Body of pancreas (tissue), 4 donors: Measurements from ENCODE around the gene SMIM5.

Experiments used
- POLR2A ChIP-seq, 3 donors: fragments of 450-650 bp; IDR thresholded peaks; one replicate each; pipeline ENCODE4 v1.6.1; 2016; ENCODE audit warnings: antibody characterized with exemption in 3 of 3, mild to moderate bottlenecking in 2 of 3
- TF ChIP-seq, protein P1 (sequence below), 7 experiments: fragments of 450-650 bp in 4 of 7; fragments of 200-600 bp in 3 of 7; sonication (generic) in 3 of 7; IDR thresholded peaks; one replicate each; pipeline ENCODE4 v1.5.1; 2016 to 2019; ENCODE audit warnings: antibody characterized with exemption in 7 of 7

DNA sequence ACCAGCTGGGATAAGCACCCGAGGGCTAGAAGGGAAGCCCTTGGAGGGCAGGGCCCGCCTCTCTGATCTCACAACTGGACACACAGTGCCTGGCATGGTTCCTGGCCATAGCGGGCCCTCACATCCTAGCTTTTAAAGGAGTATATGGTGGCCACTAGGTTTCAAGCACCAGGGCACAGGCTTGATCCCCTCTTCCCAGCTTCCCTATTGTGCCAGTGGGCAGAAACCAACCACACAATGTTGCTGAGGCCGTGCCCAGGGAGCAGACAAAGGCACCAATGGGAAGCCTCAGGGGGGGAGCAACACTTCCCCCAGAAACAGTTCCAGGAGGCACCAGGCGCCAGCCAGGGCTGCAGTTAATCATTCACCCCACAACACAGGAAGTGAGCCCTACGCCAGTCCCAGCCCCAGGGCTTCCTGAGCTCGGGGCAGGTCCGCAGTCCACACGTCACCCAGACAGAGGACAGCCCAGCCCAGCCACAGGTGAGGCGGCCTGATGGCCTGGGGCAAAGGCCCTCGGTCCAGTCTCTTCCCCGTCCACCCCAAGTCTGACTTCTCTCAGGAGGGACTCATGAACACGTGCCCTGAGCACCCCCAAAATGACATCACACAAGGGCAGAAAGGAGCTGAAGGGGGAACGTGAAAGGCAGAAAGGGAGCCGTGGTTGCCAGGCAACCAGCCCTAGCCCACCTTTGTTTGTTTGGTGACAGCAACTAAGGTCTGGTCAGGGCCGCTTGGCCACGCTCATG, 12.8 kb downstream of the SMIM5 start:
- TF ChIP-seq POLR2A (IDR thresholded peaks at IDR 0.05): peak; percentile 76 to 92 (median 91)
- TF ChIP-seq, protein P1, sequence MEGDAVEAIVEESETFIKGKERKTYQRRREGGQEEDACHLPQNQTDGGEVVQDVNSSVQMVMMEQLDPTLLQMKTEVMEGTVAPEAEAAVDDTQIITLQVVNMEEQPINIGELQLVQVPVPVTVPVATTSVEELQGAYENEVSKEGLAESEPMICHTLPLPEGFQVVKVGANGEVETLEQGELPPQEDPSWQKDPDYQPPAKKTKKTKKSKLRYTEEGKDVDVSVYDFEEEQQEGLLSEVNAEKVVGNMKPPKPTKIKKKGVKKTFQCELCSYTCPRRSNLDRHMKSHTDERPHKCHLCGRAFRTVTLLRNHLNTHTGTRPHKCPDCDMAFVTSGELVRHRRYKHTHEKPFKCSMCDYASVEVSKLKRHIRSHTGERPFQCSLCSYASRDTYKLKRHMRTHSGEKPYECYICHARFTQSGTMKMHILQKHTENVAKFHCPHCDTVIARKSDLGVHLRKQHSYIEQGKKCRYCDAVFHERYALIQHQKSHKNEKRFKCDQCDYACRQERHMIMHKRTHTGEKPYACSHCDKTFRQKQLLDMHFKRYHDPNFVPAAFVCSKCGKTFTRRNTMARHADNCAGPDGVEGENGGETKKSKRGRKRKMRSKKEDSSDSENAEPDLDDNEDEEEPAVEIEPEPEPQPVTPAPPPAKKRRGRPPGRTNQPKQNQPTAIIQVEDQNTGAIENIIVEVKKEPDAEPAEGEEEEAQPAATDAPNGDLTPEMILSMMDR (IDR thresholded peaks at IDR 0.05): peak in 1 of 7 experiments; percentile 11
